ENCODE results near the gene TRAK2. TPM values are rescaled to one million over a fixed set of nuclear protein-coding genes. Genes with fewer than 3 reads are reported as not detected.
"Not testable (repeated sequence)": the region's sequence is repeated elsewhere in the genome, so short reads cannot be mapped to it uniquely, and the experiment has no call there.

TRAK2 gene
- total RNA-seq, 1 donor from 2014 or later, result 25.8 TPM

- peak overlapping the region; percentile 62 for H3K27ac ChIP-seq
- H3K9me3 ChIP-seq, result no peaks in the 10 kb centered on the region
- peaks cover 27% of the 10 kb centered on the region for H3K4me1 ChIP-seq
- intact Hi-C loops (cut with DNase I), result no loop called here
- DNase-seq (ENCODE audit: extremely low spot score in 2 of 2), result no peak
- no peaks in the 10 kb centered on the region for H3K27me3 ChIP-seq
- no peak for TF ChIP-seq CTCF (IDR thresholded peaks at IDR 0.05)
- TF ChIP-seq POLR2A (IDR thresholded peaks at IDR 0.05), result no peak
- no peak for TF ChIP-seq POLR2AphosphoS5 (IDR thresholded peaks at IDR 0.05; ENCODE audit: insufficient read depth in 1 of 2, low read depth in 1 of 2)
- H3K4me3 ChIP-seq, result no peak overlapping the region
- no peaks in the 10 kb centered on the region for H3K36me3 ChIP-seq
Observed at GRCh38 chr2:201432621-201433393, 18.5 kb downstream of the TRAK2 start.

GRCh38 chr2:201432038-201432620, 19.1 kb downstream of the TRAK2 start:
- no peak for DNase-seq (ENCODE audit: extremely low spot score in 2 of 2)
- Histone ChIP-seq H3K27me3 (no peaks in the 10 kb centered on the region), H3K9me3 (no peaks in the 10 kb centered on the region), H3K4me1 (peaks cover 27% of the 10 kb centered on the region), H3K4me3 (no peak overlapping the region), H3K36me3 (no peaks in the 10 kb centered on the region), H3K27ac (peak overlapping the region; percentile 62)
- intact Hi-C loops (cut with DNase I), result no loop called here
- TF ChIP-seq POLR2A (IDR thresholded peaks at IDR 0.05) (no peak), POLR2AphosphoS5 (IDR thresholded peaks at IDR 0.05; ENCODE audit: insufficient read depth in 1 of 2, low read depth in 1 of 2) (no peak), CTCF (IDR thresholded peaks at IDR 0.05) (no peak)

GRCh38 chr2:201430839-201431238, 20.4 kb downstream of the TRAK2 start:
- Histone ChIP-seq H3K4me1 (peaks cover 27% of the 10 kb centered on the region), H3K27ac (no peak overlapping the region), H3K4me3 (no peak overlapping the region), H3K27me3 (no peaks in the 10 kb centered on the region), H3K36me3 (no peaks in the 10 kb centered on the region), H3K9me3 (no peaks in the 10 kb centered on the region)
- no peak for TF ChIP-seq CTCF (IDR thresholded peaks at IDR 0.05)
- DNase-seq (ENCODE audit: extremely low spot score in 2 of 2), result no peak
- intact Hi-C loops (cut with DNase I), result no loop called here

GRCh38 chr2:201430322-201430721, 20.9 kb downstream of the TRAK2 start:
- H3K36me3 ChIP-seq; H3K4me3 ChIP-seq; intact Hi-C loops (cut with DNase I); DNase-seq (ENCODE audit: extremely low spot score in 2 of 2); H3K9me3 ChIP-seq; H3K27ac ChIP-seq; H3K27me3 ChIP-seq: not testable (repeated sequence)
- peaks cover 27% of the 10 kb centered on the region for H3K4me1 ChIP-seq

- H3K9me3 ChIP-seq; H3K27ac ChIP-seq; H3K36me3 ChIP-seq; DNase-seq (ENCODE audit: extremely low spot score in 2 of 2); intact Hi-C loops (cut with DNase I); H3K4me3 ChIP-seq; H3K27me3 ChIP-seq: not testable (repeated sequence)
- peaks cover 27% of the 10 kb centered on the region for H3K4me1 ChIP-seq
Observed at GRCh38 chr2:201429835-201430234, 21.4 kb downstream of the TRAK2 start.

- H3K4me3 ChIP-seq; H3K36me3 ChIP-seq; DNase-seq (ENCODE audit: extremely low spot score in 2 of 2); H3K27ac ChIP-seq; H3K27me3 ChIP-seq; H3K9me3 ChIP-seq; intact Hi-C loops (cut with DNase I): not testable (repeated sequence)
- peaks cover 22% of the 10 kb centered on the region for H3K4me1 ChIP-seq
Observed at GRCh38 chr2:201428366-201428765, 22.9 kb downstream of the TRAK2 start.

Measured in vagina (tissue), 2 donors.